GM12875 (cell line): Measurements from ENCODE around the gene DDR1.

Experiments
- H3K4me3 ChIP-seq: one replicate; pipeline ENCODE4 v1.5.1; 2011; ENCODE audit warnings: low read depth, low read length, control low read depth
- TF ChIP-seq, protein P1 (sequence below): IDR thresholded peaks from 2 replicates; pipeline ENCODE4 v1.5.1; 2011; ENCODE audit warnings: low read depth, mild to moderate bottlenecking, control low read depth, inconsistent platforms, low read length, moderate library complexity, borderline replicate concordance; ENCODE audit not compliant: insufficient read depth

Gene DDR1

GRCh38 chr6:30894381-30894780 is 10.1 kb downstream of the DDR1 start:
- no peak overlapping the region for H3K4me3 ChIP-seq
- TF ChIP-seq, protein P1, sequence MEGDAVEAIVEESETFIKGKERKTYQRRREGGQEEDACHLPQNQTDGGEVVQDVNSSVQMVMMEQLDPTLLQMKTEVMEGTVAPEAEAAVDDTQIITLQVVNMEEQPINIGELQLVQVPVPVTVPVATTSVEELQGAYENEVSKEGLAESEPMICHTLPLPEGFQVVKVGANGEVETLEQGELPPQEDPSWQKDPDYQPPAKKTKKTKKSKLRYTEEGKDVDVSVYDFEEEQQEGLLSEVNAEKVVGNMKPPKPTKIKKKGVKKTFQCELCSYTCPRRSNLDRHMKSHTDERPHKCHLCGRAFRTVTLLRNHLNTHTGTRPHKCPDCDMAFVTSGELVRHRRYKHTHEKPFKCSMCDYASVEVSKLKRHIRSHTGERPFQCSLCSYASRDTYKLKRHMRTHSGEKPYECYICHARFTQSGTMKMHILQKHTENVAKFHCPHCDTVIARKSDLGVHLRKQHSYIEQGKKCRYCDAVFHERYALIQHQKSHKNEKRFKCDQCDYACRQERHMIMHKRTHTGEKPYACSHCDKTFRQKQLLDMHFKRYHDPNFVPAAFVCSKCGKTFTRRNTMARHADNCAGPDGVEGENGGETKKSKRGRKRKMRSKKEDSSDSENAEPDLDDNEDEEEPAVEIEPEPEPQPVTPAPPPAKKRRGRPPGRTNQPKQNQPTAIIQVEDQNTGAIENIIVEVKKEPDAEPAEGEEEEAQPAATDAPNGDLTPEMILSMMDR, result no peak

GRCh38 chr6:30894935-30895334 is 10.6 kb downstream of the DDR1 start:
- H3K4me3 ChIP-seq, result no peak overlapping the region
- TF ChIP-seq, protein P1, result no peak

- H3K4me3 ChIP-seq, result no peak overlapping the region
- TF ChIP-seq, protein P1, result no peak
Measured at GRCh38 chr6:30895343-30895742, 11.0 kb downstream of the DDR1 start.

GRCh38 chr6:30896541-30896940 is 12.2 kb downstream of the DDR1 start:
- TF ChIP-seq, protein P1, result no peak
- H3K4me3 ChIP-seq, result no peak overlapping the region

- TF ChIP-seq, protein P1, result no peak
- no peak overlapping the region for H3K4me3 ChIP-seq
Measured at GRCh38 chr6:30897882-30898281, 13.6 kb downstream of the DDR1 start.

DNA sequence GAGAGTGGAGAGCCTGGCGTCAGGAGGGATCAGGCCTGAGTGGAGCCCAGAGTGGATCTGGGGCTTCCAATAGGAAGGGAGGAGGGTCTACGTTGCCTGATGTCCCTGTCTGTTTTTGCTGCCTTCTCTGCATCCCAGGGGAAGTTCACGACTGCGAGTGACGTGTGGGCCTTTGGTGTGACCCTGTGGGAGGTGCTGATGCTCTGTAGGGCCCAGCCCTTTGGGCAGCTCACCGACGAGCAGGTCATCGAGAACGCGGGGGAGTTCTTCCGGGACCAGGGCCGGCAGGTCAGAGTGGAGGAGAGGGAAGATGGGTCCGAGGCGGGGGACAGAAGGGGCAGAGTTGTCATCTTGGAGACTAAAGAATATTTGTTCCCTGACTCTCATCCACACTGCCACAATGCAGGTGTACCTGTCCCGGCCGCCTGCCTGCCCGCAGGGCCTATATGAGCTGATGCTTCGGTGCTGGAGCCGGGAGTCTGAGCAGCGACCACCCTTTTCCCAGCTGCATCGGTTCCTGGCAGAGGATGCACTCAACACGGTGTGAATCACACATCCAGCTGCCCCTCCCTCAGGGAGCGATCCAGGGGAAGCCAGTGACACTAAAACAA is 14.5 kb downstream of the DDR1 start:
- TF ChIP-seq, protein P1, result no peak

GRCh38 chr6:30900863-30901417 is 16.6 kb downstream of the DDR1 start:
- TF ChIP-seq, protein P1, result no peak
- no peak overlapping the region for H3K4me3 ChIP-seq

More for the DNA sequence above, 14.5 kb downstream of the DDR1 start:
- no peak overlapping the region for H3K4me3 ChIP-seq
